ENCODE results near the gene IMMP2L. TPM values are rescaled to one million over a fixed set of nuclear protein-coding genes. Genes with fewer than 3 reads are reported as not detected.

IMMP2L gene
- total and polyA plus RNA-seq, 4 donors = 7.3 to 21.1 (median 12.4) TPM

DNA sequence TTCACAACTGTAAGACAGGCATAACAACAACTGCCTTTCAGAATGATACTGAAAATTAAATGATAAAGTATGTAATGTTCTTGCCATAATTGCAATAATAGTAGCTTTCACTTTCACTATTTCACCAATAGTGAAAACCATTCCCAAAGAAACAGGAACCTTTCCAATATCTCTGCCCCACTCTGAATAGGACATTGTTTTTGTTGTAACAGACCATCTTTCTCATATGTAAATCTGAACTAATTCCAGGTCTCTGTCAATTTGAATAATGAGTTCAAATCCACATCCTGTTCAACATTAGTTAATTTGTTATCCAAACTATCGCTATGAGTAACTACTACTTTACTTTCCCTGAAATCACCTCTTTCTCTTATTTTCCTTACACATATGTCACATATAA, 323.4 kb downstream of the IMMP2L start (continued):
- TF ChIP-seq NR2F2 (IDR thresholded peaks at IDR 0.05) (no peak), FOXA1 (IDR thresholded peaks at IDR 0.05) (no peak), HNF4A (conservative IDR thresholded peaks at IDR 0.05) (no peak)

DNA sequence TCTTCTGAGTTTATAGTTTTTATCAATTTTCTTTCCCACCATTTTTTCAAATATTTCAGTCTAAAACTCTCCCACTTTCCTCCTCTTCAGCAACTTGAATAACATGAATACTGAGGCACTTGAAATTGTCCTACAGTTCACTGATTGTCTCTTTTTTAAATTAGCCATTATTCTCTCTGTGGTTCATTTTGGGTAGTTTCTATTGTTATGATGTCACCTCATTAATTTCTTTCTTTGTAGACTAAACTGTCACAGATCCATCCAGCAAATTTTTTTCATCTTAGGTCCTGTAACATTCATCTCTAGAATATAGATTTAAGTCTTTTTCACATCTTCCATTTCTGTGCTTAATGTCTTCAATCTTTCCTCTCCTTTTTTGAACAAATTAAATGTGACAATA, 326.6 kb downstream of the IMMP2L start:
- no peaks in the 10 kb centered on the region for H3K27me3 ChIP-seq (ENCODE audit: control insufficient read depth in 4 of 4, insufficient read depth in 4 of 4, low read length in 3 of 4)
- DNase-seq (ENCODE audit: low spot score) = no peak
- no peaks in the 10 kb centered on the region for H3K4me1 ChIP-seq (ENCODE audit: control insufficient read depth in 4 of 4, insufficient read depth in 4 of 4, low read length in 3 of 4)
- TF ChIP-seq GABPA (IDR thresholded peaks at IDR 0.05 in 1 of 2, conservative IDR thresholded peaks at IDR 0.05 in 1 of 2) (no peak), FOXA2 (IDR thresholded peaks at IDR 0.05) (no peak), EGR1 (IDR thresholded peaks at IDR 0.05; ENCODE audit: low read depth in 2 of 2) (no peak), FOXA1 (IDR thresholded peaks at IDR 0.05) (no peak), HNF4A (conservative IDR thresholded peaks at IDR 0.05) (no peak), YY1 (IDR thresholded peaks at IDR 0.05) (no peak)
- TF ChIP-seq, protein P1, sequence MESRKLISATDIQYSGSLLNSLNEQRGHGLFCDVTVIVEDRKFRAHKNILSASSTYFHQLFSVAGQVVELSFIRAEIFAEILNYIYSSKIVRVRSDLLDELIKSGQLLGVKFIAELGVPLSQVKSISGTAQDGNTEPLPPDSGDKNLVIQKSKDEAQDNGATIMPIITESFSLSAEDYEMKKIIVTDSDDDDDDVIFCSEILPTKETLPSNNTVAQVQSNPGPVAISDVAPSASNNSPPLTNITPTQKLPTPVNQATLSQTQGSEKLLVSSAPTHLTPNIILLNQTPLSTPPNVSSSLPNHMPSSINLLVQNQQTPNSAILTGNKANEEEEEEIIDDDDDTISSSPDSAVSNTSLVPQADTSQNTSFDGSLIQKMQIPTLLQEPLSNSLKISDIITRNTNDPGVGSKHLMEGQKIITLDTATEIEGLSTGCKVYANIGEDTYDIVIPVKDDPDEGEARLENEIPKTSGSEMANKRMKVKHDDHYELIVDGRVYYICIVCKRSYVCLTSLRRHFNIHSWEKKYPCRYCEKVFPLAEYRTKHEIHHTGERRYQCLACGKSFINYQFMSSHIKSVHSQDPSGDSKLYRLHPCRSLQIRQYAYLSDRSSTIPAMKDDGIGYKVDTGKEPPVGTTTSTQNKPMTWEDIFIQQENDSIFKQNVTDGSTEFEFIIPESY (IDR thresholded peaks at IDR 0.05) = no peak
- no peak overlapping the region for H3K4me3 ChIP-seq (ENCODE audit: low read depth in 1 of 3, low read length in 3 of 3)
- H3K9me3 ChIP-seq (ENCODE audit: control insufficient read depth in 4 of 4, low read length in 3 of 4) = no peaks in the 10 kb centered on the region
- H3K27ac ChIP-seq (ENCODE audit: low read depth in 1 of 2, low read length in 2 of 2) = no peak overlapping the region
- H3K36me3 ChIP-seq (ENCODE audit: control insufficient read depth in 4 of 4, insufficient read depth in 3 of 4, low read depth in 1 of 4, low read length in 3 of 4) = peaks cover 0 to 1% (median 0%) of the 10 kb centered on the region in 4 donors
- no peak overlapping the region for H3K9ac ChIP-seq (ENCODE audit: low read depth in 1 of 2, low read length in 2 of 2)

DNA sequence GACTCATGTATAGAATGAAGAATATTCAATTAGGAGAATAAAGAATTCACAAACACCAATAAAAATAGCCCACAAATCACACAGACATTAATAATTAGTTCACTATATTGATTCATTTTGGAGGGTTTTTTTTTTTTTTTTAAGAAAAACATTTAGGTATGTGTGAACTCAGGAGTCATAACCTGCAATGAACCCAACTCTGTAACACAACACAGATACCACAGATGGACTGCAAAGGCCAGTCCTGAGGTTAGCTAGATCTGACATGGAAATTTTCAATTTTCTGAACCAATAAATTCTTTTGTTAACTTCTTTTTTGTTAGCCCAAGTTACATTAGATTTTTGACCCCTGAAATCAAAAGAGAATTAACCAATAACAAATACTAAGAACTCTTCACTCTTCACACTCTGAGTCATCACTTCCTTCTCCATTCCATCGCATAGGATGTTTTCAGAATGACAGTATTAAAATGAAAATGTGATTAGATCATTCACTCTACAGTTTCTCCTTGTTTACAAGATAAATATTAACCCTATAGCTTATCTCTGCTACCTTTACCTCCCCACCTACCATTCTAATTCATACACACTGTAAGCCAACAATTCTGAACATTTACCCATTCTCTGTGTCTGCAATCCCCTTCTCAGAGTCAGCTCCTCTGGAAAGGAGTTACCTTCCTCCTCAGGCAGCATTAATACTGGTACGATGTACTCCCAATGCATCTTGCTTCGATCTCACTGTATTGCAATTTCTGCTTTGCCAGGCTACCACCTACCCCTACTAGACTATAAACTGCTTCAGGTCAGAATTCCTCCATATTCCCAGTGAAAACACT, 329.8 kb downstream of the IMMP2L start:
- no peak for DNase-seq (ENCODE audit: low spot score)
- no peak overlapping the region for H3K27ac ChIP-seq (ENCODE audit: low read depth in 1 of 2, low read length in 2 of 2)
- H3K9ac ChIP-seq (ENCODE audit: low read depth in 1 of 2, low read length in 2 of 2) = no peak overlapping the region
- H3K36me3 ChIP-seq (ENCODE audit: control insufficient read depth in 4 of 4, insufficient read depth in 3 of 4, low read depth in 1 of 4, low read length in 3 of 4) = peaks cover 0 to 1% (median 0%) of the 10 kb centered on the region in 4 donors
- H3K9me3 ChIP-seq (ENCODE audit: control insufficient read depth in 4 of 4, low read length in 3 of 4) = no peaks in the 10 kb centered on the region
- H3K4me3 ChIP-seq (ENCODE audit: low read depth in 1 of 3, low read length in 3 of 3) = no peak overlapping the region
- WGBS = 85% methylated on average over 3 of the region's 3 CpGs
- TF ChIP-seq RXRA (IDR thresholded peaks at IDR 0.05) (no peak), JUND (IDR thresholded peaks at IDR 0.05) (peak in 1 of 2 donors; percentile 14)
- no peaks in the 10 kb centered on the region for H3K27me3 ChIP-seq (ENCODE audit: control insufficient read depth in 4 of 4, insufficient read depth in 4 of 4, low read length in 3 of 4)
- no peaks in the 10 kb centered on the region for H3K4me1 ChIP-seq (ENCODE audit: control insufficient read depth in 4 of 4, insufficient read depth in 4 of 4, low read length in 3 of 4)

DNA sequence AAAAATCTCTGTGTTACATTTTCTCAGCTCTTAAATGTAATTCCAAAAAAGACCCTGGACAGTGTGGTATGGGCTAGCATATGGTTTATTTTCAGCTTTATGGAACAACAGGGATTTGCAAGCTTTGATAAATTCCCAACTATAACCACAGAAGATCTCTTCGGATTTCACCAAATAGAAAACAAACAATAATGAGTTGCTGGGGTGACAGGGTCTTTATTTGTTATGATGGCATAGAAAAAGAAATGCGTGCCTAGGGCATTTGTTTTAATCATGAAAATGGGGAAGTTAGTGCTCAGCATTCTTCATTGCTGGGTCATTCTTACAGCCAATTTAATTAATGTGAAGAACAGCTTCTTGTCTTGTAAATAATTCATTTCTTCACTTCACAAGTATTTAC, 332.4 kb downstream of the IMMP2L start:
- TF ChIP-seq, protein P2, sequence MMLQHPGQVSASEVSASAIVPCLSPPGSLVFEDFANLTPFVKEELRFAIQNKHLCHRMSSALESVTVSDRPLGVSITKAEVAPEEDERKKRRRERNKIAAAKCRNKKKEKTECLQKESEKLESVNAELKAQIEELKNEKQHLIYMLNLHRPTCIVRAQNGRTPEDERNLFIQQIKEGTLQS (IDR thresholded peaks at IDR 0.05) = no peak
- TF ChIP-seq, protein P3, sequence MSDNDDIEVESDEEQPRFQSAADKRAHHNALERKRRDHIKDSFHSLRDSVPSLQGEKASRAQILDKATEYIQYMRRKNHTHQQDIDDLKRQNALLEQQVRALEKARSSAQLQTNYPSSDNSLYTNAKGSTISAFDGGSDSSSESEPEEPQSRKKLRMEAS (IDR thresholded peaks at IDR 0.05) = no peak
- TF ChIP-seq, protein P1 (IDR thresholded peaks at IDR 0.05) = no peak
- TF ChIP-seq RXRA (IDR thresholded peaks at IDR 0.05) = no peak
- TF ChIP-seq FOXA1 (IDR thresholded peaks at IDR 0.05) = no peak
- TF ChIP-seq TAF1 (conservative IDR thresholded peaks at IDR 0.05) = no peak
- TF ChIP-seq SP1 (IDR thresholded peaks at IDR 0.05) = no peak
- Histone ChIP-seq H3K9me3 (ENCODE audit: control insufficient read depth in 4 of 4, low read length in 3 of 4) (no peaks in the 10 kb centered on the region), H3K9ac (ENCODE audit: low read depth in 1 of 2, low read length in 2 of 2) (no peak overlapping the region), H3K4me3 (ENCODE audit: low read depth in 1 of 3, low read length in 3 of 3) (no peak overlapping the region), H3K27ac (ENCODE audit: low read depth in 1 of 2, low read length in 2 of 2) (no peak overlapping the region), H3K36me3 (ENCODE audit: control insufficient read depth in 4 of 4, insufficient read depth in 3 of 4, low read depth in 1 of 4, low read length in 3 of 4) (no peaks in the 10 kb centered on the region), H3K27me3 (ENCODE audit: control insufficient read depth in 4 of 4, insufficient read depth in 4 of 4, low read length in 3 of 4) (no peaks in the 10 kb centered on the region), H3K4me1 (ENCODE audit: control insufficient read depth in 4 of 4, insufficient read depth in 4 of 4, low read length in 3 of 4) (no peaks in the 10 kb centered on the region)
- 84% methylated on average over 2 of the region's 2 CpGs for WGBS
- DNase-seq (ENCODE audit: low spot score) = no peak

Data from liver (tissue), 9 donors.